Astrocyte of the cerebellum (primary cell): Measurements from ENCODE around the gene TSEN2.
"Not testable (repeated sequence)": the region's sequence is repeated elsewhere in the genome, so short reads cannot be mapped to it uniquely, and the experiment has no call there.

Experiments
- DNase-seq: peaks from one replicate; pipeline ENCODE4 v3.0.0-alpha.2; 2011; ENCODE audit warnings: low read depth
- H3K4me3 ChIP-seq: 2 replicates; pipeline ENCODE4 v1.5.1; 2011; ENCODE audit warnings: mild to moderate bottlenecking, low read depth, low read length, moderate library complexity
- in situ Hi-C: cut with HindIII; loops from 2 replicates; pipeline ENCODE4 v1.10.0; 2017; ENCODE audit warnings: low sequenced_read_pairs
- TF ChIP-seq, protein P1 (sequence below): IDR thresholded peaks from 2 replicates; pipeline ENCODE4 v1.5.1; 2012; ENCODE audit warnings: low read length, low read depth, moderate library complexity, mild to moderate bottlenecking; ENCODE audit errors: missing control alignments

TSEN2 gene

DNA sequence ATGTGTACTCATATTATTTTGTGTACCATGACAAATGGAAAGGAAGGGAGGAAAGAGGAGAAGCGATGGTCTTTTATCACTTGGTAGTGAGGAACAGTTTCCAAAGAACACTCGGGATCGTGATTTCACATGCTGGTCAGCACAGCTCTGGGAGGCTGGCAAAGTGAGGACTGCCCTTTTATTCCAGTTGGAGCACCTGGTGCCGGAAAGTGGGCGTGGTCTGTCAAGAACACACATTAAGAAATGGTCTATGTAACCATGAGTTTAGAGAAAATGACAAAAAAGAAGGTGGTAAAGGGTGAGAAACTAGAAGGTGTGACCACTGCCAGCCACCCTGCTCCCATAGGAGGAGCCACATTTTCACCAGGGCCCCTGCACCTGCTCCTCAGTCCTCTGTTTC lies 7.0 kb upstream of the TSEN2 start:
- DNase-seq = no peak
- in situ Hi-C loops = loop anchor here (25.0 kb wide), 1 partner anchor 340 kb away; no protein-coding TSS in a partner anchor
- TF ChIP-seq, protein P1, sequence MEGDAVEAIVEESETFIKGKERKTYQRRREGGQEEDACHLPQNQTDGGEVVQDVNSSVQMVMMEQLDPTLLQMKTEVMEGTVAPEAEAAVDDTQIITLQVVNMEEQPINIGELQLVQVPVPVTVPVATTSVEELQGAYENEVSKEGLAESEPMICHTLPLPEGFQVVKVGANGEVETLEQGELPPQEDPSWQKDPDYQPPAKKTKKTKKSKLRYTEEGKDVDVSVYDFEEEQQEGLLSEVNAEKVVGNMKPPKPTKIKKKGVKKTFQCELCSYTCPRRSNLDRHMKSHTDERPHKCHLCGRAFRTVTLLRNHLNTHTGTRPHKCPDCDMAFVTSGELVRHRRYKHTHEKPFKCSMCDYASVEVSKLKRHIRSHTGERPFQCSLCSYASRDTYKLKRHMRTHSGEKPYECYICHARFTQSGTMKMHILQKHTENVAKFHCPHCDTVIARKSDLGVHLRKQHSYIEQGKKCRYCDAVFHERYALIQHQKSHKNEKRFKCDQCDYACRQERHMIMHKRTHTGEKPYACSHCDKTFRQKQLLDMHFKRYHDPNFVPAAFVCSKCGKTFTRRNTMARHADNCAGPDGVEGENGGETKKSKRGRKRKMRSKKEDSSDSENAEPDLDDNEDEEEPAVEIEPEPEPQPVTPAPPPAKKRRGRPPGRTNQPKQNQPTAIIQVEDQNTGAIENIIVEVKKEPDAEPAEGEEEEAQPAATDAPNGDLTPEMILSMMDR = no peak
- H3K4me3 ChIP-seq = no peak overlapping the region

DNA sequence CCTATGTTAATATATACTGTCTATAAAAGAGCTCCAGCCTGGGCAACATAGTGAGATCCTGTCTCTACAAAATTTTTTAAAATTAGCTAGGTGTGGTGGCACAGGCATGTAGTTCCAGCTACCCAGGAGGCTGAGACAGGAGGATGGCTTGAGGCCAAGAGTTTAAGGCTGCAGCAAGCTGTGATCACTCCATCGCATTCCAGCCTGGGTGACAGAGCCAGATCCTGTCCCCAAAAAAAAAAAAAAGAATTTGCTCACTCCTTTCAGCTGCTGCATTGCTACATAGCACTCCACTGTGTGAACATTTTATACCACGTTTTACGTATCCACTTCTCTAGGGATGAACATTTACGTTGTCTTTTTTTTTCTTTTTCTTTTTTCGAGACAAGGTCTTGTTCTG lies 6.0 kb upstream of the TSEN2 start:
- H3K4me3 ChIP-seq = no peak overlapping the region
- TF ChIP-seq, protein P1 = no peak
- no peak for DNase-seq
- in situ Hi-C loops = loop anchor here (25.0 kb wide), 1 partner anchor 341 kb away; no protein-coding TSS in a partner anchor

DNA sequence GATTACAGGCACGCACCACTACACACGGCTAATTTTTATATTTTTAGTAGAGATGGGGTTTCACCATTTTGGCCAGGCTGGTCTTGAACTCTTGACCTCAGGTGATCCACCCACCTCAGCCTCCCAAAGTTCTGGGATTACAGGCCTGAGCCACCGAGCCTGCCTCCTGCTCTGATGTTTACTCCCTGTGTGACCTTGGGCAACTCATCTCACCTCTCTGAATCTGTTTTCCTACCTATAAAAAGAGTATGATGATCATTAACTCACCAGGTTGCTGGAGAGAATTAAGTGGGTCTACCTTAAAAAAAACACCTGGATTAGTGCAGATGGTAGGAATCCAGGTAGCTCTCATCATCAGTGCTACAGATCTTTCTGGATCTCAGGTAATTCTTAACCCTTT lies 5.1 kb upstream of the TSEN2 start:
- in situ Hi-C loops = loop anchor here (25.0 kb wide), 1 partner anchor 342 kb away; no protein-coding TSS in a partner anchor
- DNase-seq, H3K4me3 ChIP-seq: not testable (repeated sequence)

DNA sequence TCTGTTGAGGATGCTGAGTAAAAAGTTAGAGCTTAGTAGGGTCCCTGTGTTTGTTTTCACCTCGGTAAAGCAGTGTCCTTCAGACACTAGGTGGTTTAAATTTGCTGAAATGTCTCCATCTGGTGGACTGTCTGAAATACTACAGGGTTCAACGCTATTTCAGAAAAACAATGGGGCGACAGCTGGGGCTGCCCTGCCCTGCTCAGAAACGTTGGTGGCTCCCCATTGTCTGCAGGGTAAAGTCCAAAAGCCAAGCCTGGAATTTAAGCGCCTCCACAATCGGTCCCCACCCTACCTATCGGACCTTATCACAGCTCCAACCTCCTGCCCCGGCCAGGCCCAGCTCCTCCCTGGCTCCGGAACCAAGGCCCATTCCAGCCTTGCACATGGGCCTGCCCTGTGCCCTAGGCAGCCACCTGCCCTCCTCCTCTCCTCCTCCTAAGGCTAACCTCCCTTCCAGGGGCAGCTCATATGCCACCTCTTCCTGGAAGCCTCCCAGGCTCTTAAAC lies 4.3 kb upstream of the TSEN2 start:
- no peak overlapping the region for H3K4me3 ChIP-seq
- peak; percentile 19 for DNase-seq
- TF ChIP-seq, protein P1 = peak; percentile 60
- in situ Hi-C loops = loop anchor here (25.0 kb wide), 1 partner anchor 343 kb away; no protein-coding TSS in a partner anchor

- peak overlapping the region; percentile 77 for H3K4me3 ChIP-seq
- DNase-seq = no peak
- TF ChIP-seq, protein P1 = no peak
These were observed 870 bp upstream of the TSEN2 start for GRCh38 chr3:12483410-12483809.

GRCh38 chr3:12483872-12484197 lies 445 bp upstream of the TSEN2 start:
- DNase-seq = no peak
- in situ Hi-C loops = loop anchor here (25.0 kb wide), 1 partner anchor 347 kb away; no protein-coding TSS in a partner anchor
- H3K4me3 ChIP-seq = peak overlapping the region; percentile 77
- TF ChIP-seq, protein P1 = no peak

More at GRCh38 chr3:12483410-12483809, 870 bp upstream of the TSEN2 start:
- in situ Hi-C loops = loop anchor here (25.0 kb wide), 1 partner anchor 346 kb away; no protein-coding TSS in a partner anchor

DNA sequence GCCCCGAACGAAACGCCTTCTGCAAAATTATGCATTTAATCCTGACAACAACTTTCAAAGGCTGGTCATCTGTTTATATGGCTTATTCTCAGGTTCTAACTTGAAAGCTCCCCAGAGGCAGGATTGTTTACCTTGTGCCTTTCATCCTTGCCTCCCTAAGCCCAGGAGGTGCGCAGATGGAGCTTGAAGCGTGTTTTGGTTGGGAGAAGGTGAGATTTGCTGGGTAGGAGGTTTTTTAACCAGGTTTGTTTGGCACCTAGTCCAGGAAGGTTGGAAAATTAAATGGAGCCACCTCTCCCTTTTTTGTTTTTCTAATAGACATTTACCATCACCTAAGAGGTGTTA lies 675 bp downstream of the TSEN2 start:
- in situ Hi-C loops = loop anchor here (25.0 kb wide), 1 partner anchor 348 kb away; no protein-coding TSS in a partner anchor
- DNase-seq = no peak

More for the DNA sequence above, 675 bp downstream of the TSEN2 start:
- H3K4me3 ChIP-seq = peak overlapping the region; percentile 77
- TF ChIP-seq, protein P1 = no peak
